Stimulated activated CD8-positive, alpha-beta memory T cell treated with anti-CD3 and anti-CD28 coated beads, Interleukin-15, amount 100 ng/mL, for 1 hour (primary cell): ENCODE results near the gene SAXO1.

Experiments
- DNase-seq: peaks from one replicate; pipeline ENCODE4 v3.0.0-alpha.2; 2020; ENCODE audit warnings: low read depth

SAXO1 gene

GRCh38 chr9:18910916-18911315, 122.1 kb downstream of the SAXO1 start:
- DNase-seq: no peak

- DNase-seq: no peak
Measured at GRCh38 chr9:18910435-18910834, 122.6 kb downstream of the SAXO1 start.

GRCh38 chr9:18909140-18910018, 123.6 kb downstream of the SAXO1 start:
- DNase-seq: no peak

- DNase-seq: no peak
Measured at GRCh38 chr9:18907927-18908625, 124.9 kb downstream of the SAXO1 start.

- no peak for DNase-seq
Measured at GRCh38 chr9:18906656-18907395, 126.2 kb downstream of the SAXO1 start.

GRCh38 chr9:18905883-18906629, 127.0 kb downstream of the SAXO1 start:
- no peak for DNase-seq

- DNase-seq: no peak
Measured at GRCh38 chr9:18905028-18905882, 127.8 kb downstream of the SAXO1 start.

GRCh38 chr9:18903450-18903849, 129.6 kb downstream of the SAXO1 start:
- DNase-seq: no peak

GRCh38 chr9:18896531-18897179, 136.4 kb downstream of the SAXO1 start:
- DNase-seq: no peak

GRCh38 chr9:18896004-18896403, 137.0 kb downstream of the SAXO1 start:
- DNase-seq: no peak

- DNase-seq: no peak
Measured at GRCh38 chr9:18893491-18893890, 139.5 kb downstream of the SAXO1 start.

GRCh38 chr9:18893046-18893445, 140.0 kb downstream of the SAXO1 start:
- no peak for DNase-seq

GRCh38 chr9:18891946-18892670, 140.9 kb downstream of the SAXO1 start:
- DNase-seq: no peak

GRCh38 chr9:18890372-18890771, 142.6 kb downstream of the SAXO1 start:
- no peak for DNase-seq

- no peak for DNase-seq
Measured at GRCh38 chr9:18889550-18889949, 143.5 kb downstream of the SAXO1 start.

GRCh38 chr9:18888290-18888689, 144.7 kb downstream of the SAXO1 start:
- no peak for DNase-seq

GRCh38 chr9:18887546-18887945, 145.5 kb downstream of the SAXO1 start:
- no peak for DNase-seq

GRCh38 chr9:18881758-18882157, 151.3 kb downstream of the SAXO1 start:
- DNase-seq: no peak

- DNase-seq: no peak
Measured at GRCh38 chr9:18877984-18878383, 155.0 kb downstream of the SAXO1 start.
